Endothelial cell (in vitro differentiated cells): ENCODE data around the gene DGKQ. TPM values are rescaled to one million over a fixed set of nuclear protein-coding genes. Genes with fewer than 3 reads are reported as not detected.

Experiments used
- DNase-seq: peaks from one replicate; pipeline ENCODE4 v3.0.0; 2021; ENCODE audit warnings: low spot score
- H3K27ac Mint-ChIP-seq: one replicate; pipeline ENCODE4 v1.8.0; 2021; ENCODE audit warnings: mixed read lengths, inconsistent platforms; ENCODE audit not compliant: unreplicated experiment
- H3K27me3 Mint-ChIP-seq: one replicate; pipeline ENCODE4 v1.8.0; 2021; ENCODE audit warnings: mild to moderate bottlenecking, moderate library complexity, mixed read lengths, inconsistent platforms; ENCODE audit not compliant: unreplicated experiment
- H3K36me3 Mint-ChIP-seq: one replicate; pipeline ENCODE4 v1.8.0; 2021; ENCODE audit warnings: mild to moderate bottlenecking, low read depth, mixed read lengths, inconsistent platforms; ENCODE audit not compliant: unreplicated experiment
- H3K4me1 Mint-ChIP-seq: one replicate; pipeline ENCODE4 v1.8.0; 2021; ENCODE audit warnings: mild to moderate bottlenecking, mixed read lengths, inconsistent platforms; ENCODE audit not compliant: unreplicated experiment
- H3K4me3 Mint-ChIP-seq: one replicate; pipeline ENCODE4 v1.8.0; 2021; ENCODE audit warnings: mild to moderate bottlenecking, mixed read lengths, inconsistent platforms; ENCODE audit not compliant: unreplicated experiment
- H3K9me3 Mint-ChIP-seq: one replicate; pipeline ENCODE4 v1.8.0; 2021; ENCODE audit warnings: mixed read lengths, inconsistent platforms; ENCODE audit not compliant: unreplicated experiment
- total RNA-seq: library from RNA; stranded (reverse); fragmentation: NEBNext Ultra II Directional; extraction: Animal tissue kit (Norgen Biotek cat#: 25700); gene quantifications from one replicate; pipeline ENCODE4 v1.2.1, GENCODE V29; 2021; ENCODE audit not compliant: unreplicated experiment
- TF ChIP-seq, protein P1 (sequence below): fragments of 200-600 bp; sonication (generic); IDR thresholded peaks from one replicate; pipeline ENCODE4 v1.5.0; 2021; ENCODE audit warnings: antibody characterized with exemption; ENCODE audit not compliant: unreplicated experiment

Gene DGKQ
- total RNA-seq, 1 donor from 2014 or later, result 14.5 TPM

DNA sequence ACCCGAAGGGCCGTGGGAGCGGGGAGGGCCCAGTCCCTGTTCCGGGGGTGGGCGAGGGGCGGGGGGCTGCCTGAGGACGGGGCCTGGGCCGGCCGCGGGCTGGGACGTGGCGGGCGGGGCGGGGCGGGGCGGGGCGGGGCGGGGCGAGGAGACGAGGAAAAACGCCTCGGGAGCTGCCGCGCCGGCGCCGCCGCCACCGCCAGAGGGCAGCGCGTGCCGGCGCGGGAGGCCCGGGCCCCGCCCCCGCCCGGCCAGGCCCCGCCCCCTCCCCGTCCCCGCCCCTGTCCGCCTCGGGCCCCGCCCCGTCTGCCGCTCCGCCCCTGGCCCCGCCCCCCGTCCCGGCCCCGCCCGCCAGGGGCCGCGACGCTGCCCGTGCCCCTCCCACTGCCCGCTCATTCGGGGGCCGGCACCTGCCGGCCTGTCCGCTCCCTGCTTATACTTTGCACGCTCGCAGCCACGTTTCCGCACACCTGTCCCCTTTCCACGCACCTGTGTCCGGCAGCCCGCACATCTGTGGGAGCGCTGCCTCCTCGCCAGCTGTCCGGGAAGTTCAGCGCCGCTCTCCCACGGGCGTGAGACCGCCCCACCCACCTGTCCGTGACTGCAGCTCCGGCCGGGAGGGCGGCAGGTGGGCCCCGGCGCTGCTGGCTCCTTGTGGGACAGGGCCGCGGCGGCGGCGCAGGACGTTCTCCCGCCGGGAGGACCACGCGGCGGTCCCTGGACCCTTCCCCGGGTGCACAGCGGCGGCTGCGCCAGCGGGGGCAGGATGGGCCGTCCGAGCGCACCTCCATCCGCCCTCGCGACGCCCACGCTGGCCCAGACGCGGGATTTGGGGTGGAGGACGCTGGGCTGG, 36.4 kb upstream of the DGKQ start:
- Mint-ChIP-seq H3K27me3 (peaks cover 34% of the 10 kb centered on the region), H3K27ac (no peak overlapping the region), H3K9me3 (no peaks in the 10 kb centered on the region), H3K4me3 (no peak overlapping the region), H3K36me3 (peaks cover 8% of the 10 kb centered on the region), H3K4me1 (no peaks in the 10 kb centered on the region)
- DNase-seq, result peak; percentile 78
- TF ChIP-seq, protein P1, sequence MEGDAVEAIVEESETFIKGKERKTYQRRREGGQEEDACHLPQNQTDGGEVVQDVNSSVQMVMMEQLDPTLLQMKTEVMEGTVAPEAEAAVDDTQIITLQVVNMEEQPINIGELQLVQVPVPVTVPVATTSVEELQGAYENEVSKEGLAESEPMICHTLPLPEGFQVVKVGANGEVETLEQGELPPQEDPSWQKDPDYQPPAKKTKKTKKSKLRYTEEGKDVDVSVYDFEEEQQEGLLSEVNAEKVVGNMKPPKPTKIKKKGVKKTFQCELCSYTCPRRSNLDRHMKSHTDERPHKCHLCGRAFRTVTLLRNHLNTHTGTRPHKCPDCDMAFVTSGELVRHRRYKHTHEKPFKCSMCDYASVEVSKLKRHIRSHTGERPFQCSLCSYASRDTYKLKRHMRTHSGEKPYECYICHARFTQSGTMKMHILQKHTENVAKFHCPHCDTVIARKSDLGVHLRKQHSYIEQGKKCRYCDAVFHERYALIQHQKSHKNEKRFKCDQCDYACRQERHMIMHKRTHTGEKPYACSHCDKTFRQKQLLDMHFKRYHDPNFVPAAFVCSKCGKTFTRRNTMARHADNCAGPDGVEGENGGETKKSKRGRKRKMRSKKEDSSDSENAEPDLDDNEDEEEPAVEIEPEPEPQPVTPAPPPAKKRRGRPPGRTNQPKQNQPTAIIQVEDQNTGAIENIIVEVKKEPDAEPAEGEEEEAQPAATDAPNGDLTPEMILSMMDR, result peak; percentile 17

DNA sequence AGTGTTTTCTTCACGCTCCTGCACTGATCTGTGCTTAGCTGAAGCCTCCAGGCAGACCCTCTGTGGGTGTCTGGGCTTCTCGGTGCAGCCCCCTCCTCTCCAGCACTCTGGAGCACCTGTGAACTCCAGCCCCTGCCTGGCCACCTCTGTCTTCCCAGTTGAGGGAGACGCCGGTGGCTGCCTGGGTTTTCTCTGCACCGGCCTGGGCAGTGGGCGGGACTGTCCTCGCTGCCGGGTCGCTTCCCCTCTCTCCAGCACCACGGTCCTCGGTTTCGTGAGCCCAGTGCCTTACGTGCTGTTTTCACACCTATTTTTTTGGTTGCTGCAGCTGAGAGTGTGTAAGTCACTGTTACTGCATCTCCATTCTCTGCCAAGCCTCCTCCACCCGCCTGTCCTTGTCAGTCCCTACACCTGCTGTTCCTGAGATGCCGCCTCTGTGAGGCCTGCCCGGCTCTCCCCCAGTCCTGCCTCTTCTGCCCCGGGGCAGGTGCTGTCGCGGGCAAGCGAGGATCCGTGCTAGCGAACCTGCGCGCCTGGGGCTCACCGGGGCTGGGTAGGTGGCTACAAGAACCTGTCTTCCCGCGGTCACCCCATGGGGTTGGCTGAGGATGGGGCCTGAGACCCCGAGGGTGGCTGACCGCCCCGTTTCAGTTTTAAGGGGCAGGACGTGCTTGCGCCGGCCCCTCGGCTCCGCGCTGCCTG, 35.6 kb upstream of the DGKQ start:
- H3K4me1 Mint-ChIP-seq, result no peaks in the 10 kb centered on the region
- H3K36me3 Mint-ChIP-seq, result peaks cover 8% of the 10 kb centered on the region
- no peak overlapping the region for H3K4me3 Mint-ChIP-seq
- H3K9me3 Mint-ChIP-seq, result no peaks in the 10 kb centered on the region
- TF ChIP-seq, protein P1, result no peak
- no peak overlapping the region for H3K27ac Mint-ChIP-seq
- DNase-seq, result no peak
- H3K27me3 Mint-ChIP-seq, result peaks cover 35% of the 10 kb centered on the region

DNA sequence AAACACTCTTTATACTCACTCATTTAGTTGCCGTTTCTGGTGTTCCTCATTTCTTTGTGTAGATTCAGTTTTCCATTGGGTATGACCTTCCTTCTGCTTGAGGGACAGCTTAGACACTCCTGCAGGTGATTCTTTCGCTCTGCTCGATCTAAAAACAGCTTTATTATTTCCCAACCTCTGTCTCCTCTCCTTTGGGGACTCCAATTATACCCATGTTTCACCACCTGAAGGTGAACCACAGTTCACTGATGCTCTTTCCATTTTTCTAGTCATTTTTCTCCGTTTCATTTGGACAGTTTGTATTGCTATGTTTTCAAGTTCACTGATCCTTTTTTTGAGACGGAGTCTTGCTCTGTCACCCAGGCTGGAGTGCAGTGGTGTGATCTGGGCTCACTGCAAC, 33.5 kb upstream of the DGKQ start:
- H3K27me3 Mint-ChIP-seq, result peaks cover 38% of the 10 kb centered on the region
- TF ChIP-seq, protein P1, result no peak
- H3K9me3 Mint-ChIP-seq, result no peaks in the 10 kb centered on the region
- DNase-seq, result no peak
- no peaks in the 10 kb centered on the region for H3K4me1 Mint-ChIP-seq
- H3K27ac Mint-ChIP-seq, result no peak overlapping the region
- peaks cover 8% of the 10 kb centered on the region for H3K36me3 Mint-ChIP-seq
- no peak overlapping the region for H3K4me3 Mint-ChIP-seq

DNA sequence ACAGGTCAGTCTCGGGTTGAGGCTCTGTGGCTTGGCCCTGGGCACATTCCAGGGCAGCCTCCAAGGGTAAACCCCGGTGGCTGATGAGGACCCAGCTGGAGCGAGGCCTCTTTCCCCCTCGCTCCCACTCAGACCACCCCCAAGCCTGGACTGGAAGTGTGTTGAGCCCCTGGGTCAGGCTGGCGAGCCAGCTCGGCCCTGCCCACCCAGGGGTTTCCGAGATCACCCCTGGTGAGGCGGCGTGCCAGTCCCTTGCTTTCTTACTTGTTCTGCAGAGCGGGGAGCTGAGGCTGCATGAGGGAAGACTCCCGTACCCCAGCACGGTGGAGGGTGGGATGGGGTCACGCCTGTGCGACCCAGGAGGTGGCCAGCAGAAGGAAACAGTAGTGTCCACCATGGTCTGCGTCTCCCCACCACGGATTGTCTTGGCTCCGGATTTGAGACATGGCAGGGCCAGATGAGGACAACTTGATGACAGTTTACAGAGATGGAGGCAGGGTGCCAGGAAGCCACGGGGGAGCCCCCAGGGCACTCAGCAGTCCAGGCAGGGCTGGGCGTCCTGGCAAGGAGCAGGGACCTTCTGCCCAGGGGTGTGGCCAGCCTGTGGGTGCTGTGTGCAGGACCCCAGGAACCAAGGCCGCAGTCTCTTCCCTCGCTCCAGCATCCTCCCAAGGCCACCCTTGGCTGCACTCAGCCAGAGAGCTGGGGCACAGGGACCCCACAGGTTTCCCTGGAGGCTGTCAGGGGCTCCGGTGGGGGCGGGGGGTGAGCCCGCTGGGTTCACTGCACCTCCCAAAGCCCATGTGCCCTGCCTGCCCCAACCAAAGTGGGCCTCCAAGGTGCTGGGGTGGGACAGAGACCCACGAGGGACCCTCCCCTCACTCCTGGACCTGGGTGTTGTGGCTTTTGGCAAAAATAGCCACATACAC, 31.5 kb upstream of the DGKQ start:
- Mint-ChIP-seq H3K36me3 (peaks cover 8% of the 10 kb centered on the region), H3K4me3 (no peak overlapping the region), H3K9me3 (no peaks in the 10 kb centered on the region), H3K27ac (no peak overlapping the region), H3K4me1 (no peaks in the 10 kb centered on the region), H3K27me3 (peaks cover 38% of the 10 kb centered on the region)
- no peak for DNase-seq
- TF ChIP-seq, protein P1, result no peak
